Fibroblast of skin of scalp (primary cell): Measurements from ENCODE around the gene ILF2.
"Not testable (repeated sequence)": the region's sequence is repeated elsewhere in the genome, so short reads cannot be mapped to it uniquely, and the experiment has no call there.

Experiments
- DNase-seq: peaks from one replicate; pipeline ENCODE4 v3.0.0-alpha.2; 2013

The ILF2 gene

DNA sequence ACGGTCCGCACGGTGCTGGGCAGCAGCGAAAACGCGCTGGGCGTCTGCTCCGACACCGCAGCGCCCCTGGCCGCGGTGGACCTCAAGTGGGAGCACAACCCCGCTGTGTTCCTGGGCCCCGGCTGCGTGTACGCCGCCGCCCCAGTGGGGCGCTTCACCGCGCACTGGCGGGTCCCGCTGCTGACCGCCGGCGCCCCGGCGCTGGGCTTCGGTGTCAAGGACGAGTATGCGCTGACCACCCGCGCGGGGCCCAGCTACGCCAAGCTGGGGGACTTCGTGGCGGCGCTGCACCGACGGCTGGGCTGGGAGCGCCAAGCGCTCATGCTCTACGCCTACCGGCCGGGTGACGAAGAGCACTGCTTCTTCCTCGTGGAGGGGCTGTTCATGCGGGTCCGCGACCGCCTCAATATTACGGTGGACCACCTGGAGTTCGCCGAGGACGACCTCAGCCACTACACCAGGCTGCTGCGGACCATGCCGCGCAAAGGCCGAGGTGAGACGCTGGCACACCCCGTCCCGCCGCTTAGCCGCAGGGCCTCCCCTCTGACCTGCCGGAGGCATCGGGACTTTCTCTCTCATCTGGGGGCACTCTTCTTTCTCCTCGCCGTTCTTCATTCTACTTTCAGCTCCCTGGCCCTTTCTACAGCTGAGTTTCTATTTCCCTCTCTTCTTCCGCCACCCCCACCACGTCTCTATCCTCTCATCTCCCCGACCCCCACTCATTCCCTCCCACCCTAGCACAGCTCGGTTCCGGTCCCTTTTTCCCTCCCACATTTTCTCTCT lies 8.7 kb upstream of the ILF2 start:
- no peak for DNase-seq

DNA sequence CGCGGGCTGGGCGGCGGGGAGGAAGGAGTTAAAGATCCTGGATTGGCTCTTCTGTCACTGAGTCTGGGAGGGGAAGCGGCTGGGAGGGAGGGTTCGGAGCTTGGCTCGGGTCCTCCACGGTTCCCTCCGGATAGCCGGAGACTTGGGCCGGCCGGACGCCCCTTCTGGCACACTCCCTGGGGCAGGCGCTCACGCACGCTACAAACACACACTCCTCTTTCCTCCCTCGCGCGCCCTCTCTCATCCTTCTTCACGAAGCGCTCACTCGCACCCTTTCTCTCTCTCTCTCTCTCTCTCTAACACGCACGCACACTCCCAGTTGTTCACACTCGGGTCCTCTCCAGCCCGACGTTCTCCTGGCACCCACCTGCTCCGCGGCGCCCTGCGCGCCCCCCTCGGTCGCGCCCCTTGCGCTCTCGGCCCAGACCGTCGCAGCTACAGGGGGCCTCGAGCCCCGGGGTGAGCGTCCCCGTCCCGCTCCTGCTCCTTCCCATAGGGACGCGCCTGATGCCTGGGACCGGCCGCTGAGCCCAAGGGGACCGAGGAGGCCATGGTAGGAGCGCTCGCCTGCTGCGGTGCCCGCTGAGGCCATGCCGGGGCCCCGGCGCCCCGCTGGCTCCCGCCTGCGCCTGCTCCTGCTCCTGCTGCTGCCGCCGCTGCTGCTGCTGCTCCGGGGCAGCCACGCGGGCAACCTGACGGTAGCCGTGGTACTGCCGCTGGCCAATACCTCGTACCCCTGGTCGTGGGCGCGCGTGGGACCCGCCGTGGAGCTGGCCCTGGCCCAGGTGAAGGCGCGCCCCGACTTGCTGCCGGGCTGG lies 7.9 kb upstream of the ILF2 start, which contains the start of gene NPR1:
Gene NPR1 (plus strand): TSS at position 170 of the 818 bp plus-strand sequence. CDS start 421 bp downstream, at position 591.
- peak; percentile 25 for DNase-seq

DNA sequence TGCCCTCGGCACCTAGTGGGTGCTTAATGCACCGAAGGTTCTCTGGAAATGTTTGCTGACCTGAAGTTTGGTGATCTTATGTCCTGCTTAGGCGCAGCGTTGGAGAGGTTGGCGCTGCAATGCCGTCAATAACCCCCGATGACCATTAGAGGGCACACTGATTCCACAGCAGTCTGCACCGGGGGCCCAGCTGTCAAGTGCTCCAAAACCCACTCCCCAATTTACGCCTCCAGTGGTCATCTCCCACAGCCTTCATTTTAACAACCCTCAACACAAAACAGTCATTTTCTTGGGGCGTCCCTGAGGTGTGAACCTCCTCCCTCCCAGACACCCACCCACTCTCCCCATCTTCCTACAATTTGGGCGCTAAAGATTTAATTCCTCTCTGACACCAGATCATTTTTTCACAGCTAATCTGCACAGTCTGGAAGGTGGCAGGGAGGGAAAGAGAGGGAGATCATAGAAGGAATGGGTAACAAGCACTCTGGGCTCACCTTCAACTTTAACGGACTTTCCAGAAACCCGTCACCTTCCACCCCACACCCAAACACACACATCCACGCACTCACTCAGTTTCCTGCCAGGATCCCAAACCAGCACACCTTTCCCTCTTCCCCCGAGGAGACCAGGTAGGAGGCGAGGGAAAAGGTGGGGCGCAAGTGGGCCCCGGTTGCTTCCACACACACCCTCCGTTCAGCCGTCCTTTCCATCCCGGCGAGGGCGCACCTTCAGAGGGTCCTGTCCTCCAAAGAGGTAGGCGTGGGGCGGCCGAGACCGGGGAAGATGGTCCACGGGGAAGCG lies 7.1 kb upstream of the ILF2 start:
- no peak for DNase-seq

DNA sequence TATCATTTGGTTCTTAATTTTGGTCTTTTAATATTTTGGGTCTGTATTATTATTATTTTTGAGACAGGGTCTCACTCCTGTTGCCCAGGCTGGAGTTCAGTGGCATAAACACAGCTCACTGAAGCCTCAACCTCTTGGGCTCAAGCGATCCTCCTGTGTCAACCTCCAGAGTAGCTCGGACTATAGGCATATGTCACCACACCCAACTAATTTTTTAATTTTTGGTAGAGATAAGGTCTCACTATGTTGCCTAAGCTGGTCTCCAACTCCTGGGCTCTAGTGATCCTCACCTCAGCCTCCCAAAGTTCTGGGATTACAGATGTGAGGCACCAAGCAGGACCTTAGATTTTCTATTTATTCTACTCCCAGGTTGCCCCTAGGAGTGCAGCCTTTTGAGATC lies 2.7 kb upstream of the ILF2 start:
- DNase-seq, result no peak

DNA sequence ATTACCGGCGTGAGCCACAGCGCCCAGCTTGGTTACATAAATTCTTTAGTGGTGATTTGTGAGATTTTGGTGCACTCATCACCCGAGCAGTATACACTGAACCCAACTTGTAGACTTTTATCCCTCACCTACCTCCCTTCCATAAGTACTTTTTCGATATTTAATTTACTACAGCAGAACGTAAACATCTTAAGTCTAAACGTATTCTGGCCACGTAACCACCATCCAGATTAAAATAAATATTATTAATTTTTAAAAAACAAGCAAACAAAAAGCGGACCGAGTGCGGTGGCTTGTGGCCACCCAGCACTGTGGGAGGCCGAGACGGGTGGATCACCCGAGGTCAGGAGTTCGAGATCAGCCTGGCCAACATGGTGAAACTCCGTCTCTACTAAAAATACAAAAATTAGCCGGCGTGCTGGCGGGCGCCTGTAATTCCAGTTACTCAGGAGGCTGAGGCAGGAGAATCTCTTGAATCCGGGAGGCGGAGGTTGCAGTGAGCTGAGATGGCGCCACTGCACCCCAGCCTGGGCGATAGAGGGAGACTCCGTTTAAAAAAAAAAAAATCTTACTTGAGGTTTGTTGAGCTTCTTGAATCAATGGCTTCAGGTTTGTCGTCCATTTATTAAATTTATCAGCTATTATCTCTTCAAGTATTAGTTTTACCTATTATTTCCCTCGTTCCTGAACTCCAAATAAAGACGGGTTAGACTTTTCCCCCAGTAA lies 998 bp upstream of the ILF2 start:
- DNase-seq, result not testable (repeated sequence)

DNA sequence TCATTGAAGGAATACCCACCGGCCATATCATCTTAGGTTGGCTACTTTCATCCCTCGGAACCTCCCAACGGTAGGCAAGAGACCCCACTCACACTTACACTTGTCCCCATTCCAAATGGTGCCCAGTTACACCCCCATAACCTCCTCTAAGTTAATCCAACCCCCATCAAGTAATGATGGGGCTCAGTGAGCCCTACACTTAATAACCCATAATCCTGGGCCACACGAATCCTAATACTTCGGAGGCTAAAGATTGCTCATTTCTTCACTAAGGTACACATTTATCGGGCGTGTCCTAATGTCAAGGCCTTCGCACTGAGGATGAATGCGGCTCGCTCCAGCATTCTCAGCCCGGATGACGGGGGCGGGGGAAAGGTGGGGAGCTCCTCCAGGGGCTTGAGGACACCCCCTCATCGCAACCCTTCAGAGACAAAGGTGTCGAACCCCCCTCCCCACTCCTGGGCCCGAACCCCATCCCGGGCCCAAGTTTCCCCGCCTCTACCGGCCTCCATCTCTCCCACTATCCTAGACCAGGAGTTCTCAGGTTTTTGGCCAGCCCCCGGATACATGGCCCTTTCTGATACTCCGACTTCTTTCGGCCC lies 435 bp downstream of the ILF2 start:
- no peak for DNase-seq

DNA sequence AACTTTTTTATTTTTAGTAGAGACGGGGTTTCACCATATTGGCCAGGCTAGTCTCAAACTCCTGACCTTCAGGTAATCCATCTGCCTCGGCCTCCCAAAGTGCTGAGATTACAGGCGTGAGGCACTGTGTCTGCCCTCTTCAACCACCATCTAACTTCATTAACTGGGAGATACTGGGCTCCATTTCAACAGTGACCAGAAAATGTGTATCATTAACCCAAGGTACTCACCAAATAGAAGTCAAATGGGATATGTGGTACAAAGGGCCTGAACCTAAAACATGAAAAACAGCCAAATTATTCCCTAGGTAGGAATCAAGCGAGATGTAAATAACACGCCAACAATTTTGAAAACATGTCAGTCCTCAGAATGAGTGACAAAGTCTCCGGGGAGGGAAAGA lies 1.2 kb downstream of the ILF2 start:
- no peak for DNase-seq

DNA sequence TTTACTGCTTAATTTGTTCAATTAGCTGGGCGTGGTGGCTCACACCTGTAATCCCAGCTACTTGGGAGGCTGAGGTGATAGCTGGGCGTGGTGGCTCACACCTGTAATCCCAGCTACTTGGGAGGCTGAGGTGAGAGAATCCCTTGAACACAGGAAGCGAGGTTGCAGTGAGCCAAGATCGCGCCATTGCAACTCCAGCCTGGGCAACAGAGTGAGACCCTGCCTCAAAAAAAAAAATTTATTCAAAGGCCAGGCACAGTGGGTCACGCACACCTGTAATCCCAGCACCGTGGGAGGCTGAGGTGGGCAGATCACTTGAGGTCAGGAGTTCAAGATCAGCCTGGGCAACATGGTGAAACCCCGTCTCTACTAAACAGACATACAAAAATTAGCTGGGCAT lies 2.1 kb downstream of the ILF2 start:
- not testable (repeated sequence) for DNase-seq

DNA sequence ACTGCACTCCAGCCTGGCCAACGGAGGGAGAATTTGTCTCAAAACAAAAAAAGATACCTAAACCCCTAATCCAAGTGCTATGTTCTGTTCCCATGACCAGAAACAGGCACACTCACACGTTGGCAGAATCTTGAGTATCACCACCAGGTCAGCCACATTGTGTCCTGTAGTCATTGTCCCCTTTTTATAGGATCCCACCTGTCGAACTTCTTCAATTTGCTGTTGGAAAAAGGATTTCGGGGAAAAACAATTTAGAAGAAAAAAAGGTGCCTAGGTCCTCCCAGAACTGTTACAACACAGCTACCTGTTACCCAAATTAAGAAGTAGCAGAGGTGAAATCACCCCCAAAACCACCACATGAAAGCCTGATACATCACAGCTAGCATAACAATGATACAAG lies 3.4 kb downstream of the ILF2 start:
- DNase-seq, result no peak

DNA sequence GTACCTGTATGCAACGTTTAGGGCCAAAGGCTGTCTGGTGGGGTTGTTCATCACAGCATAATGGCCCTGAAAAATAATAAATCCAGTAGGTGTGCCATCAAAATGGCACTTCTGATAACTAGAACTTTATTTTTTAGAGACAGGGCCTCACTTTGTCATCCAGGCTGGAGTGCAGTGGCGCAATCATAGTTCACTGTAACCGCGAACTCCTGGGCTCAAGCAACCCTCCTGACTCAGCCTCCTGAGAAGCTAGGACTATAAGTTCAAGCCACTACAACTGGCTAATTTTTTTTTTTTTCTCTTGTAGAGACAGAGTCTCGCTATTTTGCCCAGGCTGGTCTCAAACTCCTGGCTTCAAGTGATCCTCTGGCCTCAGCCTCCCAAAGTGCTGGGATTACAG lies 7.6 kb downstream of the ILF2 start:
- no peak for DNase-seq

DNA sequence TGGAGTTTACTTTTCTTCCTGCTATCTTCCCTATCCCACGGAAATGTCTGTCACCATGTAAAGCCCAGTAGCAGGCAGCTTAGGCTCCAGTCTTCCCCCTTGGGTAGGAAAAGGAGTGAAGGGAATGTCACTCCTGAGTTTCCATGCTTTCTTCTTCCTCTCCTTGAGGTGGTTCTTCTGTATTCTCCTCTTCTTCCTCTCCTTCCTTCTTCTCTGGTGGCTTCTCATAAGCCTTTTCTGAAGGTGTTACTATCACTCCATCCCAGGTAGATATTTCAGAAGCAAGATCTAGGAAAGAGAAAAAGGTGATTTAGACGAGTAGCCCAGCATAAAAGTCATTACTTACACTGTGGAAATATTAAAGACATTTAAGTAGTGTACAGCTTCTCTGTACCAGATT lies 8.5 kb downstream of the ILF2 start:
- DNase-seq, result no peak

DNA sequence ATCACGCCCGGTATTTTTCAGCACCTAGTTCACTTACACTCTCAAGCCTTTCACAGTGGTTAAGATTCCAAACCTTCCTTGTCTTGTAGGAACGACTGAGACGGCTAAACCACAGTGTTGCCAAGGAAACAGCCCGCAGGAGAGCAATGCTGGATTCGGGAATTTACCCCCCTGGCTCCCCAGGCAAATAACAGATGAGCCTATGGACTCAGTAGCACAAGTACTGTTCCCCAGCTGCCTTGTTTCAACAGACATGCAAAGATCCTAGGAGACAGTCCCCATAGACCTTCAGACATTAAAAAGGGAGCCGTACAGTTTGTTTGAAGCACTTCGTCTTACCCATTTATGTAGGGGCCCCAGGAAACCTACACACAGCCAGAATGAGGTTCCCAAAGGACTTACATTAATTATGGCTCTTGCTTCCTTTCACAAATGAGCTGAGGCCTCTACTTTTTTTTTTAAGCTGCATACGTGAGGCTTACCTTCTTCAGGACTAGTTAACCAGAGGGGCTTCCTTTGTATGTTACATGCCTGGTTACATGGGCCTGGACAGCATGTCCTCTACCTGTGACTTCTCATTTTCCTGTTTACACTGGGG lies 9.6 kb downstream of the ILF2 start:
- DNase-seq, result peak; percentile 36

DNA sequence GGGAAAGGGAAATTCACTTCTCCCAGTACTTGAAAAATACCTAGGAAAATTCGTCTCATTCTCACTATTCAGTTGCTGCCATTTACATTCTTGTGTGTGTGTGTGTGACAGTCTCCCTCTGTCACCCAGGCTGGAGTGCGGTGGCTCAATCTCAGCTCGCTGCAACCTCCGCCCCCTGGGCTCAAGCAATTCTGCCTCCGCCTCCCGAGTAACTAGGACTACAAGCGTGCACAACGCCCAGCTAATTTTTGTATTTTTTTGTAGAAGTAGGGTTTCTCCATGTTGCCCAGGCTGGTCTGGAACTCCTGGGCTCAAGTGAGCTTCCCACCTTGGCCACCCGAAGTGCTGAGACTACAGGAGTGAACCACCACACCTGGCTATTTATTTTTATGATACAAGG lies 11.1 kb downstream of the ILF2 start:
- DNase-seq, result no peak

DNA sequence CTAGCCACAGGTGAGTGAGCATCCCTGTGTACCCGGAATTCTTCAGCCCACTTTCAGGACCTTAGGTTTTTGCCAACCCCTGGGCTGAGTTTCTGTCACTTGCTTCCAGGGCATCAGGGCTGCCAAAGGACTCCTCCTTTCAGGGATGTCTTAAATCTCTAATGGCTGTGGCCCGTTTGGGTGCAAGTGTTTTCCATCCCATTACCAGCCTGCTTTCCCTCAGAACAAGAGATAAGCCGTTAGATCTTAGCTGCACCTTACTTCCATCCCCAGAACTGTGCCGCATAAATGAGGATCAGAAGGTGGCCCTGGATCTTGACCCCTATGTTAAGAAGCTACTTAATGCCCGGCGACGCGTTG lies 11.6 kb downstream of the ILF2 start:
- no peak for DNase-seq

DNA sequence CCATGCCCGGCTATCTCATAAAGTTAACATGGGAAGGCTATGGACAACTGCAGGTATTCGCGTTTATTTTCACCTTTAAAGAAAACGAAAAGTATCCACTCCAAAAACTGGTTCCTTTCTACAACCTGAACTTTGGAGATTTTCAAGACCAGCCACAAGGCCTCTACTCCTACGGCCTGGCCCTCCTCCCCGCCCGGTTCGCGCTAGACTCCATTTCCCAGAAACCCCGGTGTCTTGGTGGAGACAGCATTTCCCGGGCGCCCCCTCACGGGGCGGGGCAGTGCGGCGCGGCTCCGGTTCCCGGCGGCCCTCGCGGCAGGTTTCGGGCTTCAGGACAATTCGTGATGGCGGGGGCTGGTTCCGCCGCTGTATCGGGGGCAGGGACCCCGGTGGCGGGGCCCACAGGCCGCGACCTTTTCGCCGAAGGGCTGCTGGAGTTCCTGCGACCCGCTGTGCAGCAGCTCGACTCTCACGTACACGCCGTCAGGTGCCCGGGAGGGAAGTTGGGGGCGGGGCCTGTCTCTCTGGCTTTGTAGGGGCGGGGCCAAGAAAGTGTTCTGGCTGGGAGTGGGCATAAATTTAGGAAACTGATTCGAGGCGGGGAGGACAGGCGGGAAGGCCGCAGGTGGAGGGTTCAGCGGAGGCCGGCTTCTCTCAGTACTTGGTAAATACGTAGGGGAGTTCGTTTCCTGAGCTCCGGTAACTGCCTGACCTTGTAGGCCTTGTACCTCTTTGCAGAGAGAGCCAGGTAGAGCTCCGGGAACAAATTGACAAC lies 12.2 kb downstream of the ILF2 start, which contains the start of gene SNAPIN:
Gene SNAPIN (plus strand): TSS at position 304 of the 775 bp plus-strand sequence. CDS start 41 bp downstream, at position 345.
- DNase-seq, result peak; percentile 91

DNA sequence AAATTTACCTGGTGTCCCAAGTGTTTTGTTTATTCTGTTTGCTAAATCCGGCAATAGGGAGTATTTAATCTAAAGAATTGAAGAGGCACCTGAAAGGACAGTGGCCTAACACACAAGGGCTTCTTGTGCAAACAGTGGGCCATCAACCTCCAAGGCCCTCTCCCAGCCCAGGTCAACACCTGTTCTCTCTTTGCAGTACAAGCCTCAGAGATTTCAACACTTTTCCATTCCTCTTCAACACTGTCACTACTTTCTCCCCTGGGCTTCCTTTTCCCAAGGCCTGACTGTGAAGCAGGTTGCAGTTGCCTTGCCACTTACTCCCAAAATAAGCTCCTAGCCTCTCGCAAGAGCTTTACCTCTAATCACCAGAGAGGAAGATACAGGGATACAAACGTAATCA lies 15.5 kb downstream of the ILF2 start:
- no peak for DNase-seq

DNA sequence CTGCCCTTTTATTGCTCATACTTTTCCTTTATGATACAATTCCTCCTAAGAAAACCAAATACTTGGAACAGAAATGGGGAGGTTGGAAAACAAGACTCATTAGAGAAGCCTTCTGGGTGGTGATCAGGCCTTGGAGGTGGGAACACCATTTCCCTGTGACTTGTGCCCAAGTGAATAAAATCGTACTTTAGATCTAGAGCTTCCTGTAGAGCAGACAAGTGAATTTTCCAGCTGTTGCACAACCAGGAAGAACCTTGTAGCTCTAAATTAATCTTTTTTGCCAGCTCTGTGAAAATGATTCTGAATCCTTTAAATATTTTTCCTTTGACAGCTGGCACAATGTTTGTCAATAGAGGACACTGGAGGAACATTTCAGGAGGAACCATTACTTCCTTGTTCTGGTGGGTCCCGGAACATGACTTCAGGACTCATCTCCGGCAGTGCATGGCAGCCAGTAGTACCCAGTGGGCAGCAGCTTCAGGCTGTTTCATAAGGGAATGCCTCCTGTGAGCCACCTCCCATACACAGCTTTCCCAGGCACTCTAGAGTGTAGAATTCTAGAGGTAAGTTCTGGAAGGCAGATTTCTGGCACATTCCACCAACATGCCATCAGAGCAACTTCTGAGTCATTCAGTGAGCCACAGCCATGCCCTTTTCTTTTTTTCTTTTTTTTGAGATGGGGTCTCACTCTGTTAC lies 17.8 kb downstream of the ILF2 start:
- peak; percentile 51 for DNase-seq

DNA sequence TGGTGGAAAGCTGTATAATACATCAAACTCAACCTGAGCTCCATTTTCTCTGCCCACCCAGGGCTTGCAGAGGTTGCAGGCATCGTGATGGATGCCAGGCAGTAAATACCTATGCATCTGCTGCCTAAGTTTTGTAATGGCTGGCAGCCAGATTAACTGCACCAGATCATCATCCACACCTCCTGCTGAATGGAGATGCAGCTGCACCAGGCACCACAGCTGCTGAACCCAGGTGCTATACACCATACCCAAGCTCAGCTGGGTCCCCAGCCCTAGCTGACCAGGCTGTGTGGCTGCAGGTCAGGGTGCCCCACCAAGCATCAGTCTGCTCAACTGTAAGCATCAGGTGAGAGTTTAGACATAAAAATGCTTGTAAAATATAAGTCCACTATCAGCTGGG lies 19.0 kb downstream of the ILF2 start:
- no peak for DNase-seq

DNA sequence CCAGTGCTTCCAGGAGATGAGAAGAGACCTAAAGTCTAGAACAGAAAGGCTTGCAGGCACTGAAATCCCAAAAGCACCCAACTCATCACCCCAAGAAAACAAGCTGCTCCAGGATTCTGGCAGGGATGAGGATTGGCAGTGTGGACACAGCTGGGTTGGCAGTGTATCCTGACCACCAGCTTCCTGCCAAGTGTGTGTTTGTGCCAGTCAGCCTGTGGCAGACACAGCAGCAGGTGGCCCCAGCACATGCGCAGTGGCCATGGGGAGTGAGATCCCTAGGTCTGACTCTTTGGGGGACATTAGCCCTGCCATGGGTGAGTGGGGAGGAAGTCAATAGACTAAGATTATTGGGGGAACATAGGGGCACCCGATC lies 20.9 kb downstream of the ILF2 start:
- no peak for DNase-seq
